ENCODE measurements around the gene RSPH3. TPM values are rescaled to one million over a fixed set of nuclear protein-coding genes. Genes with fewer than 3 reads are reported as not detected.

Gene RSPH3
- total RNA-seq, 1 experiment from 2014 or later, result 3.1 TPM

GRCh38 chr6:159036673-159037072 lies 36.7 kb upstream of the RSPH3 start:
- Histone ChIP-seq H3K4me1 (ENCODE audit: insufficient read depth, low read length) (peaks cover 25% of the 10 kb centered on the region), H3K36me3 (ENCODE audit: low read depth, low read length) (no peaks in the 10 kb centered on the region), H3K9me3 (ENCODE audit: low read length) (no peaks in the 10 kb centered on the region), H3K79me2 (ENCODE audit: low read length) (no peaks in the 10 kb centered on the region), H3K4me3 (ENCODE audit: low read length) (no peak overlapping the region), H3K9ac (ENCODE audit: low read length) (no peak overlapping the region), H2AFZ (ENCODE audit: low read length) (no peak overlapping the region), H4K20me1 (ENCODE audit: low read length) (no peaks in the 10 kb centered on the region), H3K4me2 (ENCODE audit: low read length) (no peak overlapping the region), H3K27ac (ENCODE audit: low read length) (no peak overlapping the region), H3K9me2 (replicated peaks; ENCODE audit: low read length) (no peaks in the 10 kb centered on the region), H3F3A (ENCODE audit: low read length, unreplicated experiment) (no peaks in the 10 kb centered on the region), H3K27me3 (ENCODE audit: low read length) (no peaks in the 10 kb centered on the region)
- ChIA-PET POLR2A (ENCODE audit: unreplicated experiment) (no interaction called here), CTCF (no interaction called here)
- TF ChIP-seq EZH2phosphoT487 (IDR thresholded peaks at IDR 0.05; ENCODE audit: borderline replicate concordance, low read length) (no peak), CTCF (conservative IDR thresholded peaks at IDR 0.05; ENCODE audit: low read depth, low read length) (no peak), EZH2 (IDR thresholded peaks at IDR 0.05; ENCODE audit: low read length, unreplicated experiment) (no peak)
- BruUV-seq (replicated peaks), result no TSS peak
- intact Hi-C loops (cut with micrococcal nuclease), result no loop called here
- ATAC-seq (no peak), DNase-seq (no peak)

GRCh38 chr6:159035891-159036290 lies 35.9 kb upstream of the RSPH3 start:
- DNase-seq (no peak), ATAC-seq (no peak)
- H3K9me2 ChIP-seq (replicated peaks; ENCODE audit: low read length), result no peaks in the 10 kb centered on the region
- no peak overlapping the region for H2AFZ ChIP-seq (ENCODE audit: low read length)
- H3K27me3 ChIP-seq (ENCODE audit: low read length), result no peaks in the 10 kb centered on the region
- H3K9ac ChIP-seq (ENCODE audit: low read length), result no peak overlapping the region
- H4K20me1 ChIP-seq (ENCODE audit: low read length), result no peaks in the 10 kb centered on the region
- no peaks in the 10 kb centered on the region for H3K36me3 ChIP-seq (ENCODE audit: low read depth, low read length)
- H3K4me3 ChIP-seq (ENCODE audit: low read length), result no peak overlapping the region
- H3K9me3 ChIP-seq (ENCODE audit: low read length), result no peaks in the 10 kb centered on the region
- no peaks in the 10 kb centered on the region for H3F3A ChIP-seq (ENCODE audit: low read length, unreplicated experiment)
- no peak overlapping the region for H3K27ac ChIP-seq (ENCODE audit: low read length)
- H3K4me1 ChIP-seq (ENCODE audit: insufficient read depth, low read length), result peaks cover 25% of the 10 kb centered on the region
- no TSS peak for BruUV-seq (replicated peaks)
- POLR2A ChIA-PET (ENCODE audit: unreplicated experiment), result no interaction called here
- CTCF ChIA-PET, result no interaction called here
- intact Hi-C loops (cut with micrococcal nuclease), result no loop called here
- TF ChIP-seq EZH2 (IDR thresholded peaks at IDR 0.05; ENCODE audit: low read length, unreplicated experiment), result no peak
- no peak for TF ChIP-seq CTCF (conservative IDR thresholded peaks at IDR 0.05; ENCODE audit: low read depth, low read length)
- no peak for TF ChIP-seq EZH2phosphoT487 (IDR thresholded peaks at IDR 0.05; ENCODE audit: borderline replicate concordance, low read length)
- no peaks in the 10 kb centered on the region for H3K79me2 ChIP-seq (ENCODE audit: low read length)
- no peak overlapping the region for H3K4me2 ChIP-seq (ENCODE audit: low read length)

GRCh38 chr6:159033160-159034049 lies 33.4 kb upstream of the RSPH3 start:
- Histone ChIP-seq H3K4me1 (ENCODE audit: insufficient read depth, low read length) (peaks cover 11% of the 10 kb centered on the region; the same call in 1 of the 2 replicates), H3K4me3 (ENCODE audit: low read length) (no peak overlapping the region), H3K79me2 (ENCODE audit: low read length) (no peaks in the 10 kb centered on the region), H3K9ac (ENCODE audit: low read length) (no peak overlapping the region), H3K9me3 (ENCODE audit: low read length) (no peaks in the 10 kb centered on the region), H3K36me3 (ENCODE audit: low read depth, low read length) (no peaks in the 10 kb centered on the region), H3K9me2 (replicated peaks; ENCODE audit: low read length) (no peaks in the 10 kb centered on the region), H3K27ac (ENCODE audit: low read length) (no peak overlapping the region), H4K20me1 (ENCODE audit: low read length) (no peaks in the 10 kb centered on the region), H2AFZ (ENCODE audit: low read length) (no peak overlapping the region), H3F3A (ENCODE audit: low read length, unreplicated experiment) (no peaks in the 10 kb centered on the region), H3K4me2 (ENCODE audit: low read length) (no peak overlapping the region), H3K27me3 (ENCODE audit: low read length) (no peaks in the 10 kb centered on the region)
- TF ChIP-seq CTCF (conservative IDR thresholded peaks at IDR 0.05; ENCODE audit: low read depth, low read length) (no peak), EZH2phosphoT487 (IDR thresholded peaks at IDR 0.05; ENCODE audit: borderline replicate concordance, low read length) (no peak), EZH2 (IDR thresholded peaks at IDR 0.05; ENCODE audit: low read length, unreplicated experiment) (no peak)
- BruUV-seq (replicated peaks), result no TSS peak
- ATAC-seq (no peak), DNase-seq (no peak)
- CTCF ChIA-PET, result no interaction called here
- intact Hi-C loops (cut with micrococcal nuclease), result no loop called here
- POLR2A ChIA-PET (ENCODE audit: unreplicated experiment), result no interaction called here

Measured in PC-3 (cell line).